OCI-LY3 (cell line): ENCODE results near the gene SLC6A13.

Experiments
- H2AFZ ChIP-seq: fragments of 200-600, 300-600 bp; shearing (Covaris generic); 2 replicates; pipeline ENCODE4 v1.6.0; 2014; ENCODE audit warnings: antibody characterized with exemption, low read depth, low read length
- H3K27ac ChIP-seq: fragments of 200-600, 300-600 bp; sonication (generic); 2 replicates; pipeline ENCODE4 v1.5.1; 2014; ENCODE audit warnings: mild to moderate bottlenecking, low read length, moderate library complexity, mixed read lengths
- H3K27me3 ChIP-seq: fragments of 200-600, 300-600 bp; sonication (generic); 2 replicates; pipeline ENCODE4 v1.6.1; 2014; ENCODE audit warnings: low read depth, low read length, mixed read lengths
- H3K36me3 ChIP-seq: fragments of 200-600, 300-600 bp; sonication (generic); replicated peaks from 2 replicates; pipeline ENCODE3; 2014; ENCODE audit warnings: low read depth, low read length, mixed read lengths
- H3K4me1 ChIP-seq: fragments of 300-600, 200-600 bp; sonication (generic); 2 replicates; pipeline ENCODE4 v1.6.1; 2014; ENCODE audit warnings: low read length, mixed read lengths
- H3K4me2 ChIP-seq: fragments of 200-600, 300-600 bp; sonication (generic); 2 replicates; pipeline ENCODE4 v1.6.1; 2014; ENCODE audit warnings: low read length, mixed read lengths
- H3K4me3 ChIP-seq: fragments of 300-600, 200-600 bp; sonication (generic); 2 replicates; pipeline ENCODE4 v1.5.1; 2014; ENCODE audit warnings: antibody characterized with exemption, mild to moderate bottlenecking, low read length, moderate library complexity
- H3K79me2 ChIP-seq: fragments of 300-600, 200-600 bp; shearing (Covaris generic); 2 replicates; pipeline ENCODE4 v1.6.1; 2014; ENCODE audit warnings: mild to moderate bottlenecking, low read length, mixed read lengths
- H3K9ac ChIP-seq: fragments of 300-600, 200-600 bp; shearing (Covaris generic); 2 replicates; pipeline ENCODE4 v1.6.0; 2014; ENCODE audit warnings: mild to moderate bottlenecking, low read length, moderate library complexity
- H3K9me3 ChIP-seq: fragments of 200-600, 300-600 bp; shearing (Covaris generic); 2 replicates; pipeline ENCODE4 v1.6.1; 2014; ENCODE audit warnings: low read length, mixed read lengths; ENCODE audit not compliant: insufficient read depth
- H4K20me1 ChIP-seq: fragments of 200-600, 300-600 bp; sonication (generic); 2 replicates; pipeline ENCODE4 v1.6.1; 2016; ENCODE audit warnings: low read length, mixed read lengths; ENCODE audit not compliant: insufficient read depth
- EZH2phosphoT487 ChIP-seq: fragments of 200-600 bp; shearing (Covaris generic); IDR thresholded peaks from 2 replicates; pipeline ENCODE4 v1.6.1; 2018; ENCODE audit warnings: antibody characterized with exemption, mixed run types, low read depth
- TF ChIP-seq, protein P1 (sequence below): fragments of 200-600, 300-600 bp; sonication (generic); IDR thresholded peaks from 2 replicates; pipeline ENCODE4 v1.5.1; 2014; ENCODE audit warnings: antibody characterized with exemption, low read length, low read depth

SLC6A13 gene

DNA sequence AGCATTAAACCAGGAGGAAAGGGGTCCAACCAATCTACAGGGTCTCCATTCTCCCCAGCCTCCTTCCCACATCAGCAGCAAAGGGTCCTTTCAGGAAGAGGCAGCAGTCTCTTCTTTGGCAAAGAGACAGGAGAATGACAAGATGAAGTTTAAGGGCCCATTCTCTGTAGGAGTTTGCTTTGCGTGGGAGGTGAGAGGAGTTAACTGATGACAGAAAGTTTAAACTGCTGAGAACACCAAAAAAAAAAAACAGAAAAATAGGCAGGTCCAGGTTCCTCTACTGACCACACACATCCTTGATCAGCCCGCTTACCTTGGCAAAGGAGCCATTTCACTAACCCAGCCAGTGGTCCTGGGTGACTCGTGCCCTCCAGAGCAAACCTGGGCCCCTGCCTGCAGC, 5.7 kb downstream of the SLC6A13 start:
- H3K4me1 ChIP-seq: no peaks in the 10 kb centered on the region
- no peak overlapping the region for H3K27ac ChIP-seq
- no peak overlapping the region for H2AFZ ChIP-seq
- H4K20me1 ChIP-seq: no peaks in the 10 kb centered on the region
- H3K9me3 ChIP-seq: no peaks in the 10 kb centered on the region
- TF ChIP-seq, protein P1, sequence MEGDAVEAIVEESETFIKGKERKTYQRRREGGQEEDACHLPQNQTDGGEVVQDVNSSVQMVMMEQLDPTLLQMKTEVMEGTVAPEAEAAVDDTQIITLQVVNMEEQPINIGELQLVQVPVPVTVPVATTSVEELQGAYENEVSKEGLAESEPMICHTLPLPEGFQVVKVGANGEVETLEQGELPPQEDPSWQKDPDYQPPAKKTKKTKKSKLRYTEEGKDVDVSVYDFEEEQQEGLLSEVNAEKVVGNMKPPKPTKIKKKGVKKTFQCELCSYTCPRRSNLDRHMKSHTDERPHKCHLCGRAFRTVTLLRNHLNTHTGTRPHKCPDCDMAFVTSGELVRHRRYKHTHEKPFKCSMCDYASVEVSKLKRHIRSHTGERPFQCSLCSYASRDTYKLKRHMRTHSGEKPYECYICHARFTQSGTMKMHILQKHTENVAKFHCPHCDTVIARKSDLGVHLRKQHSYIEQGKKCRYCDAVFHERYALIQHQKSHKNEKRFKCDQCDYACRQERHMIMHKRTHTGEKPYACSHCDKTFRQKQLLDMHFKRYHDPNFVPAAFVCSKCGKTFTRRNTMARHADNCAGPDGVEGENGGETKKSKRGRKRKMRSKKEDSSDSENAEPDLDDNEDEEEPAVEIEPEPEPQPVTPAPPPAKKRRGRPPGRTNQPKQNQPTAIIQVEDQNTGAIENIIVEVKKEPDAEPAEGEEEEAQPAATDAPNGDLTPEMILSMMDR: no peak
- no peak for TF ChIP-seq EZH2phosphoT487
- no peak overlapping the region for H3K9ac ChIP-seq
- no peaks in the 10 kb centered on the region for H3K79me2 ChIP-seq
- no peak overlapping the region for H3K4me3 ChIP-seq
- no peaks in the 10 kb centered on the region for H3K36me3 ChIP-seq
- H3K27me3 ChIP-seq: peaks cover 23% of the 10 kb centered on the region; the same call in 1 of the 2 replicates
- no peak overlapping the region for H3K4me2 ChIP-seq

- Histone ChIP-seq H3K36me3 (no peaks in the 10 kb centered on the region), H3K4me1 (no peaks in the 10 kb centered on the region), H3K27me3 (peaks cover 23% of the 10 kb centered on the region; the same call in 1 of the 2 replicates), H4K20me1 (no peaks in the 10 kb centered on the region), H3K4me3 (no peak overlapping the region), H3K27ac (no peak overlapping the region), H3K79me2 (no peaks in the 10 kb centered on the region), H3K4me2 (no peak overlapping the region), H3K9me3 (no peaks in the 10 kb centered on the region), H3K9ac (no peak overlapping the region), H2AFZ (no peak overlapping the region)
- no peak for TF ChIP-seq EZH2phosphoT487
- TF ChIP-seq, protein P1: no peak
These were observed 6.4 kb downstream of the SLC6A13 start for GRCh38 chr12:256225-256624.

DNA sequence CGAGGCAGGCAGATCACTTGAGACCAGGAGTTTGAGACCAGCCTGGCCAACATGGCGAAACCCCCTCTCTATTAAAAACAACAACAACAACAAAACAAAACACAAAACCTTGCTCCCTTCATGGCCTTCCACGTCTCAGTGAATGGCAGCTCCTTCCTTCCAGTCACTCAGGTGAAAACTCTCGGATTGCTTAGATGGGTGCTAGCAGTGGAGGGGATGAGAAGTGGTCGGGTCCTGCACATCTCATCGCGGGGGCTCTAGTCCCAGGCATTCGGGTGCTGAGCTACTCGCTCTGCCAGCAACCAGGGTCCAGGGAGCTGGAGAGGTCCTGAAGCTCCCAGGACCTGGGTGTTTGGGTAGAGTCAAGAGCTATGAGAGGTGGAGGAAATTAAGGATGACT, 7.7 kb downstream of the SLC6A13 start:
- H3K4me2 ChIP-seq: no peak overlapping the region
- no peaks in the 10 kb centered on the region for H4K20me1 ChIP-seq
- H3K4me3 ChIP-seq: no peak overlapping the region
- no peak overlapping the region for H3K9ac ChIP-seq
- no peaks in the 10 kb centered on the region for H3K79me2 ChIP-seq
- H3K27me3 ChIP-seq: peaks cover 19% of the 10 kb centered on the region; the same call in 1 of the 2 replicates
- H3K9me3 ChIP-seq: no peaks in the 10 kb centered on the region
- H3K36me3 ChIP-seq: no peaks in the 10 kb centered on the region
- TF ChIP-seq, protein P1: no peak
- TF ChIP-seq EZH2phosphoT487: no peak
- no peak overlapping the region for H3K27ac ChIP-seq
- H2AFZ ChIP-seq: no peak overlapping the region
- no peaks in the 10 kb centered on the region for H3K4me1 ChIP-seq

GRCh38 chr12:254039-254438, 8.6 kb downstream of the SLC6A13 start:
- H3K4me2 ChIP-seq: no peak overlapping the region
- H4K20me1 ChIP-seq: no peaks in the 10 kb centered on the region
- TF ChIP-seq EZH2phosphoT487: no peak
- TF ChIP-seq, protein P1: no peak
- no peaks in the 10 kb centered on the region for H3K4me1 ChIP-seq
- H3K27ac ChIP-seq: no peak overlapping the region
- H3K36me3 ChIP-seq: no peaks in the 10 kb centered on the region
- no peak overlapping the region for H2AFZ ChIP-seq
- no peaks in the 10 kb centered on the region for H3K79me2 ChIP-seq
- H3K27me3 ChIP-seq: peaks cover 18% of the 10 kb centered on the region; the same call in 1 of the 2 replicates
- H3K9me3 ChIP-seq: no peaks in the 10 kb centered on the region
- H3K9ac ChIP-seq: no peak overlapping the region
- no peak overlapping the region for H3K4me3 ChIP-seq
